K562 (cell line): Measurements from ENCODE around the gene ZNF514. TPM values are rescaled to one million over a fixed set of nuclear protein-coding genes. Genes with fewer than 3 reads are reported as not detected.
A peak's percentile ranks its signal among the peaks of the same experiment; 100 is the strongest.

Experiments
- CREB3L1 ChIP-seq: fragments of 450-650 bp; IDR thresholded peaks from 2 replicates; pipeline ENCODE4 v1.6.1; 2014; ENCODE audit warnings: low read depth, mild to moderate bottlenecking, moderate library complexity, borderline replicate concordance
- RBM34 ChIP-seq: fragments of 200-400 bp; formaldehyde crosslinking; IDR thresholded peaks from 2 replicates; pipeline ENCODE4 v1.6.1; 2018; ENCODE audit warnings: low read length, borderline replicate concordance; ENCODE audit not compliant: insufficient read depth
- REST ChIP-seq, 2 experiments: fragments of 450-650 bp; formaldehyde crosslinking in 1 of 2; IDR thresholded peaks; 2 replicates each; pipeline versions ENCODE4 v1.4.0 to v1.6.1; 2014 to 2020; ENCODE audit warnings: mild to moderate bottlenecking in 2 of 2, borderline replicate concordance in 1 of 2, low read depth in 1 of 2
- SP2 ChIP-seq: IDR thresholded peaks from 2 replicates; pipeline ENCODE4 v1.6.1; 2011; ENCODE audit warnings: mild to moderate bottlenecking, low read depth, low read length, moderate library complexity; ENCODE audit not compliant: poor library complexity, severe bottlenecking; ENCODE audit errors: extremely low read depth
- ZC3H8 ChIP-seq: fragments of 450-650 bp; IDR thresholded peaks from 2 replicates; pipeline ENCODE4 v1.6.1; 2017
- polyA plus RNA-seq, 8 experiments: library from polyadenylated mRNA; depleted of rRNA in 4 of 8; stranded (reverse) in 5 of 8; unstranded in 3 of 8; fragments of >200 nt; fragmentation: Nextera tagmentation in 2 of 8; fragmentation: Illumina TruSeq in 1 of 8; extraction: Ambion mirVana in 2 of 8; extraction: Trizol in 1 of 8; gene quantifications; 2 replicates each; pipeline versions ENCODE4 v1.2.1 to v1.2.3, GENCODE V29; 2011 to 2014; ENCODE audit warnings: inconsistent platforms in 1 of 8, missing spikeins in 1 of 8
- total RNA-seq, 7 experiments: library from RNA; depleted of rRNA in 6 of 7; stranded (reverse); fragments of >200 nt in 6 of 7; fragmentation: Illumina TruSeq in 2 of 7; extraction: Trizol in 2 of 7; gene quantifications; 2 replicates each; pipeline versions ENCODE4 v1.2.1 to v1.2.3, GENCODE V29; 2011 to 2021; ENCODE audit warnings: low replicate concordance in 1 of 7
- TF ChIP-seq, protein P1 (sequence below): sonication (generic); formaldehyde crosslinking; IDR thresholded peaks from 2 replicates; pipeline ENCODE4 v1.8.0; 2022; ENCODE audit warnings: mild to moderate bottlenecking, missing genetic modification reagents, borderline replicate concordance

The ZNF514 gene
- total and polyA plus RNA-seq, 9 of the 15 experiments (the other 6 are each of a cell fraction or from before 2014, with no cell fraction given), result 7.5 to 17.7 (median 11.4) TPM

GRCh38 chr2:95158891-95159619 is 593 bp downstream of the ZNF514 start (continued):
- TF ChIP-seq, protein P1, sequence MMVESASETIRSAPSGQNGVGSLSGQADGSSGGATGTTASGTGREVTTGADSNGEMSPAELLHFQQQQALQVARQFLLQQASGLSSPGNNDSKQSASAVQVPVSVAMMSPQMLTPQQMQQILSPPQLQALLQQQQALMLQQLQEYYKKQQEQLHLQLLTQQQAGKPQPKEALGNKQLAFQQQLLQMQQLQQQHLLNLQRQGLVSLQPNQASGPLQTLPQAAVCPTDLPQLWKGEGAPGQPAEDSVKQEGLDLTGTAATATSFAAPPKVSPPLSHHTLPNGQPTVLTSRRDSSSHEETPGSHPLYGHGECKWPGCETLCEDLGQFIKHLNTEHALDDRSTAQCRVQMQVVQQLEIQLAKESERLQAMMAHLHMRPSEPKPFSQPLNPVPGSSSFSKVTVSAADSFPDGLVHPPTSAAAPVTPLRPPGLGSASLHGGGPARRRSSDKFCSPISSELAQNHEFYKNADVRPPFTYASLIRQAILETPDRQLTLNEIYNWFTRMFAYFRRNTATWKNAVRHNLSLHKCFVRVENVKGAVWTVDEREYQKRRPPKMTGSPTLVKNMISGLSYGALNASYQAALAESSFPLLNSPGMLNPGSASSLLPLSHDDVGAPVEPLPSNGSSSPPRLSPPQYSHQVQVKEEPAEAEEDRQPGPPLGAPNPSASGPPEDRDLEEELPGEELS (CRISPR knock-in tag), result no peak
- TF ChIP-seq SP2, result no peak
- TF ChIP-seq REST (IDR thresholded peaks at IDR 0.05; ENCODE audit: borderline replicate concordance), result no peak
- peak; percentile 42; the same call in 1 of the 2 replicates for TF ChIP-seq REST (CRISPR knock-in tag; IDR thresholded peaks at IDR 0.05; ENCODE audit: low read depth)
- TF ChIP-seq ZC3H8, result no peak
- TF ChIP-seq CREB3L1, result no peak
- no peak for TF ChIP-seq RBM34
